ENCODE measurements around the gene GSK3B.

Gene GSK3B

DNA sequence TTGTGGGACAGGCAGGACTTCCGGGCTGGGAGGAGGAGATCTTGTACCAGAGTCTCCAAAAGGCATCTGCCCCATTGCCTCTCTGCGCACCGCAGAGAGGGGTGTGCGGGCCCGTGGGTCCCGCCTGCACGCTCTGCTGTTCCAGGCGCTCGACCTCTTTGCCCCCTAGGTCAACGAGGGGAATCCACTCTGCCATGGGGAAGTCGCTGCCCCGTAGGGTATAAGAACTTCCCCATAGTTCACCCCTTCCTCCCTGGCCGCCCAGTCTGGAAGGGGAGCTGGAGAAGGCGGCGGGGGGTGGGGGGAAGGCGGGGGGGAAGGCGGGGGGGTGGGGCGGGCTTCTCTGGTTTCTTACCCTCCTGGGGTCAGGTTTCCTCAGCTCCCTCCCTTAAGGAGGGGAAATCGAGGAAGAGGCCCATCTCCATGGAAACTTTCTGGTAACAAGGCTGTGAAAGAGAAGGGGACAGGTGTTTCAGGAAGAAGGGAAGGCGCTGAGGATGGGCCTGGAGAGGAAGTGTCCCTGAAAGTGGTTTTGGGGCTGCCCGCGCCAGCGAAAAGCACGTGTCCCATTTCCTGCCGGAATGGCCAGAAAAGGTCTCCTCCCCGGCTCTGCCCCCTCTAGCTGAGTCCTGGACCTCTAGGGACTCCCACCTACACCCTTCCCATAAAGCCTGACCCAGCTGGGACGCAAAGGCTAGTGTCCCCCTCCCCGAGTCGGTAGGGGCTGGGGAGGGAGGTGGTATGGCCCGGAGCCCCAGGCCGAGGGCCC, 284.8 kb downstream of the GSK3B start:
- no peak for DNase-seq

- DNase-seq, result no peak
These were observed 285.4 kb downstream of the GSK3B start for GRCh38 chr3:119808843-119809242.

GRCh38 chr3:119808244-119808643, 286.0 kb downstream of the GSK3B start:
- DNase-seq, result no peak

GRCh38 chr3:119800844-119801243, 293.4 kb downstream of the GSK3B start:
- DNase-seq, result no peak

GRCh38 chr3:119796785-119797184, 297.5 kb downstream of the GSK3B start:
- DNase-seq, result no peak

- no peak for DNase-seq
These were observed 297.9 kb downstream of the GSK3B start for GRCh38 chr3:119796368-119796767.

GRCh38 chr3:119795849-119796248, 298.4 kb downstream of the GSK3B start:
- no peak for DNase-seq

- peak; percentile 11 for DNase-seq
These were observed 299.2 kb downstream of the GSK3B start for GRCh38 chr3:119794971-119795612.

GRCh38 chr3:119794401-119794800, 299.8 kb downstream of the GSK3B start:
- DNase-seq, result no peak

DNA sequence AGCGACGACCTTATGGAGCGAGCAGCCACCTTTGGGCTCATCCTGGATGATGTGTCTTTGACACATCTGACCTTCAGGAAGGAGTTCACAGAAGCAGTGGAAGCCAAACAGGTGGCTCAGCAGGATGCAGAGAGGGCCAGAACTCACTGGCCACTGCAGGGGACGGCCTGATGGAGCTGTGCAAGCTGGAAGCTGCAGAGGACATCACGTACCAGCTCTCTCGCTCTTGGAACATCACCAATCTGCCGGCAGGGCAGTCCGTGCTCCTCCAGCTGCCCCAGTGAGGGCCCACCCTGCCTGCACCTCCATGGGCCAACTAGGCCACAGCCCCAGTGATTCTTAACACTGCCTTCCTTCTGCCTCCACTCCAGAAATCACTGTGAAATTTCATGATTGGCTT, 302.0 kb downstream of the GSK3B start:
- DNase-seq, result no peak

- no peak for DNase-seq
These were observed 303.9 kb downstream of the GSK3B start for GRCh38 chr3:119790369-119790768.

GRCh38 chr3:119786409-119786808, 307.8 kb downstream of the GSK3B start:
- DNase-seq, result no peak

GRCh38 chr3:119783883-119784282, 310.4 kb downstream of the GSK3B start:
- DNase-seq, result no peak

DNA sequence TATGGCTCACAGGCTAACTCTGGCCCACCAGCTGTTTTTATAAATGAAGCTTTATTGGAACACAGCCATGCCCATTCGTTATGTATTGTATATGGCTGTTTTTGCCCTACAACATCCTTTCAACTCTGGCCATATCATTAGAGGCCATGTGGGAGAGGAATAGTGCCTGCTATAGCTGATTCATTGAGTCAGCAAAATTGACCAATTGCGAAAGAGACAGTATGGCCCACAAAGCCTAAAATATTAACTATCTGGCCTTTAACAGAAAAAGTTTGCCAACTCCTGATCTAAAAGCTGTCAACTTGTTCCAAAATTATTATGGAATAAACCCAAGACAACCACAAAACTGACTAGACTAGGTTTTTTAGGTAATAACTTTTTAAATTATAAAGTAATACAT, 311.0 kb downstream of the GSK3B start:
- no peak for DNase-seq

DNA sequence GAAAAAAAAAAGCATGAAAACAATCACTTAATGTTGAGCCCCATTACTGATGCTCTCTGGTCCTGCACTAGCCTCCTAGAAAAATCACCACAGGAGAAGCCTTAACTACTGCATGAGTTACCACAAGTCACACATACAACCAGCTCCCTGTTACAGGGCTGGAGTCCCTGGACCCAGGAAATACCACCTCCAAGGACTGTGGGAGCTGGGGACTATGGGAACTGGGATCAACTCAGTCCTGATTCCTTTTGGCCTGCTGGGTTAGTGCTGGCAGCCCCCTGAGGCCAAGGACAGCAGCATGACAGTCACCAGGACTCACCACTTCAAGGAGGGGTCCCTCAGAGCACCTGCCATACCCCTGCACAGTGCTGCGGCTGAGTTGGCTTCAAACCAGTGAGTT, 311.8 kb downstream of the GSK3B start:
- no peak for DNase-seq

- no peak for DNase-seq
These were observed 312.7 kb downstream of the GSK3B start, which contains the start of gene NR1I2 for GRCh38 chr3:119781330-119782198. Gene NR1I2 (plus strand): TSS chr3:119782101.

- DNase-seq, result no peak
These were observed 314.4 kb downstream of the GSK3B start for GRCh38 chr3:119779731-119780383.

DNA sequence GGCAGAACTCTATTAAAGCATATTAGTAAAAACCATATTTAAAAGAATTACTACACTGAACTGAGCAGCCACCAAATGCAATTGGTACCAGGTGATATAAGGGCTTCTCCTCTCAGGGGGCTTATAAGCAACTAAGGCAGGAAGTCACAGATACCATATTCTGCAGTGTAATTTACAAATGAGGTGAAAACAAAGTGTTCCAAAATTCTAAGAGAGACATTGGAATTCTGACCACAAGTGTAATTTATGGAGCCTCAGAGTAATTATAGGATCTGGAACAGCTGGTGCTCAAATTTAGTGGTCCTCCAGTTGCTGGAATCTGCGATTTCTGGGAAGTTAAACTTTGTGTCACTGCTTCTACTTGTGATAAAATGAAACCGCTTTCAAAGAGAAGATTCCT, 315.4 kb downstream of the GSK3B start:
- no peak for DNase-seq

- no peak for DNase-seq
These were observed 316.1 kb downstream of the GSK3B start for GRCh38 chr3:119778176-119778575.

DNA sequence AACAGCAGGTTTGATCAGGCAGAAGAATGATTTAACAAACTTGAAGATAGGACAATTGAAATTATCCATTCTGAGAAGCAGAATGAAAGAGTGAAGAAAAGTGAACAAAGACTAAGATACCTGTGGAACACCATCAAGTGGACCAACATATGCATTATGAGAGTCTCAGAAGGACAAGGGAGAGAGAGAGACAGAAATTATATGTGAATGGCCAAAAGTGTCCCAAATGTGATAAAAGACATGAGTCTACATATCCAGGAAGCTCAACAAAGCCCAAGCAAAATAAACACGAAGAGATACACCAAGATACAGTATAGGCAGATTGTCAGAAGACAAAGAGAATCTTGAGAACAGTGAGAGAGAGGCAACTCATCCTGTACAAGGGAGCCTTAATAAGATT, 317.9 kb downstream of the GSK3B start:
- no peak for DNase-seq

GRCh38 chr3:119774444-119774843, 319.8 kb downstream of the GSK3B start:
- DNase-seq, result no peak
